ENCODE results near the gene CSAD.
"Not testable (repeated sequence)": the region's sequence is repeated elsewhere in the genome, so short reads cannot be mapped to it uniquely, and the experiment has no call there.

Gene CSAD

DNA sequence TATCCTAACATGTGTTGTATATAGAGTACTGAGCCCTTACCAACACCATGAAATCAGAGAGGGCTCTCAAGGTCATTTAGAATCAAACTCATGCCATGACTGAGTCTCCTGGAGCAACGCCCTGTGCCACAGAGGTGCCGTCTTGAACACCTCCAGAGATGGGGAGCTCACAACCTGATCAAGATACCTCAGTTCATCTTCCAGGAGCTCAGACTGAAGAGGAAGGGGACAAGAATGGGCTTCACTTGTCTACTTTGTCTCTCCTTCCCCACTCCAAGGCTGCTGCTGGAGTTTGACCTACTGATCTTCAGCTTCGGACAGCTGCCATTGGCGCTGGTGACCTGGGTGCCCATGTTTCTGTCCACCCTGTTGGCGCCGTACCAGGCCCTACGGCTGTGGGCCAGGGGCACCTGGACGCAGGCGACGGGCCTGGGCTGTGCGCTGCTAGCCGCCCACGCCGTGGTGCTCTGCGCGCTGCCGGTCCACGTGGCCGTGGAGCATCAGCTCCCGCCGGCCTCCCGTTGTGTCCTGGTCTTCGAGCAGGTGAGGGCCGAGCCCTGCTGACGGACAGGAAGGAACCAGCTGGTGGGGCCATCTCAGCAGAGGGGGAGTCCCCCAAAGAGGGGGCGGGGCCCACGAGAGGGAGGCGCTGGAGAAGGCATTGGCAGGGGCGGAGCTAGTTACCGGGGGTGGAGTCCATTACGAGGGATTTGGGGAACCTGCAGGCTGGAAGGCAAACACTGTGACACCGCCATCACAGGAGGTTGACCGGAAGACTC, 65.4 kb downstream of the CSAD start:
- H3K27me3 ChIP-seq (ENCODE audit: control insufficient read depth, insufficient read depth, low read length) = no peaks in the 10 kb centered on the region
- H3K9ac ChIP-seq (ENCODE audit: low read length) = no peak overlapping the region
- 0 out of 2 replicates have a peak, but pooled peaks cover 1% of the 10 kb centered on the region for H3K9me3 ChIP-seq (ENCODE audit: control insufficient read depth, insufficient read depth, low read depth, low read length)
- no peaks in the 10 kb centered on the region for H3K36me3 ChIP-seq (ENCODE audit: control insufficient read depth, insufficient read depth, low read length)
- H3K27ac ChIP-seq (ENCODE audit: low read depth, low read length) = no peak overlapping the region
- H3K4me3 ChIP-seq (ENCODE audit: low read depth, low read length) = no peak overlapping the region
- no peaks in the 10 kb centered on the region for H3K4me1 ChIP-seq (ENCODE audit: control insufficient read depth, insufficient read depth, low read length)

DNA sequence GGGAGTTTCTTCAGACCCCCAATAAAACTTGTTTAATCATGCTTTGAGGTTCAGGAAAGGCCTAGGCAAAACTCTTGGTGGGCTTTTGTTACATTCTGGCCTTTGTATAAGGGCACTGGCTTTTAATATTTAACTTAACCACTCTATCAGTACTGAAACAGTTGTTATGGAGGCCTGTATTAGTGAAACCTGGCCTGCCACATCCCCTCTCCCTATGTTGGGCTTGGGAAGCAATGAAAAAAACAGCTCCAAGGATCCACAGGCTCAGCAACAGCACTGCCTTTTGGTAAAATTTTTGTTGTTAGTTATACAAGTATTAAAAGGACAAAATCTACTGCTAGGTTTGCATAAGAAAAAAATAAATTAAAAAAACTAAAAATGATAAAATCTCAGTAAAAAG, 66.8 kb downstream of the CSAD start:
- Histone ChIP-seq H3K9me3 (ENCODE audit: control insufficient read depth, insufficient read depth, low read depth, low read length) (0 out of 2 replicates have a peak, but pooled peaks cover 3% of the 10 kb centered on the region), H3K27ac (ENCODE audit: low read depth, low read length) (no peak overlapping the region), H3K4me1 (ENCODE audit: control insufficient read depth, insufficient read depth, low read length) (no peaks in the 10 kb centered on the region), H3K9ac (ENCODE audit: low read length) (no peak overlapping the region), H3K36me3 (ENCODE audit: control insufficient read depth, insufficient read depth, low read length) (no peaks in the 10 kb centered on the region), H3K4me3 (ENCODE audit: low read depth, low read length) (no peak overlapping the region), H3K27me3 (ENCODE audit: control insufficient read depth, insufficient read depth, low read length) (no peaks in the 10 kb centered on the region)

DNA sequence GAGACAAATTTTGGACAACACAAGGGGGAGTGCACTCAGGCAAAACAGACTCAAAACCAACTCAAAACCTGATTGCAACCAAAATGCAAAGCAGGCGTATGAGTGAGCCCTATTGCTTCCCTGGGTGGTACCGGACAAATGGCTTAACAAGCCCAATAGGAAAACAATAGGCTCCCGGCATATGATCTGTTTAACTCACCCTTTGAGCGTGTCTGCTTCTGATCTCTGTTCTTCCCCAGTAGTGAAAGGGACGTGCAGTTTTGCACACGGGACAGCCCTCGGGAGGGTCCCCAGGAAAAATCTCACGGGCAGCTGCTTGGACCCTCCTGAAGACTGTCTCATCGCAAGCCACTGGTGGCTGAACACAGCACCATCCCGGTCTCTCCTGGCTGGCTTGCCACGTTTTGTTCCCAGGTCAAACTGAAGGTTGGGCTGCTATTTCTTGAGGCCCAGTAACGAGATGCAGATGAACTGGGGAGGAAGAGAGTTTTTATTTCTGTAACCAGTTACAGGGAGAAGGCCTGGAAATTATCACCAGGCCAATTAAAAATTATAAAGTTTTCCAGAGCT, 67.5 kb downstream of the CSAD start:
- H3K27me3 ChIP-seq (ENCODE audit: control insufficient read depth, insufficient read depth, low read length) = no peaks in the 10 kb centered on the region
- no peak overlapping the region for H3K27ac ChIP-seq (ENCODE audit: low read depth, low read length)
- H3K4me3 ChIP-seq (ENCODE audit: low read depth, low read length) = no peak overlapping the region
- no peaks in the 10 kb centered on the region for H3K36me3 ChIP-seq (ENCODE audit: control insufficient read depth, insufficient read depth, low read length)
- H3K9ac ChIP-seq (ENCODE audit: low read length) = no peak overlapping the region
- 0 out of 2 replicates have a peak, but pooled peaks cover 3% of the 10 kb centered on the region for H3K9me3 ChIP-seq (ENCODE audit: control insufficient read depth, insufficient read depth, low read depth, low read length)
- no peaks in the 10 kb centered on the region for H3K4me1 ChIP-seq (ENCODE audit: control insufficient read depth, insufficient read depth, low read length)

DNA sequence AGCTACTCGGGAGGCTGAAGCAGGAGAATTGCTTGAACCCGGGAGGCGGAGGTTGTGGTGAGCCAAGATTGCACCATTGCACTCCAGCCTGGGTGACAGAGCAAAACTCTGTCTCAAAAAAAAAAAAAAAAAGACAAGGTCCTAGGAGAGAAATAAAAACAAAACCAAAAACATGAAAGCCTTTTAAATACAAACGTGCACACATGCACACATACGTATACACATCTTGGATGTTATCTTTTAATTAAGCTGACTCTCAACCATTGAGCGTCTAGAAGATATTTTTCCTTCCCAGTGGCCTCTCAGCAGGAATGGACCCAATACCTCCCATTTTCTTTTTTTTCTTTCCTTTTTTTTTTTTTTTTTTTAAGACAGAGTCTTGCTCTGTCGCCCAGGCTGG, 68.3 kb downstream of the CSAD start:
- H3K27me3 ChIP-seq (ENCODE audit: control insufficient read depth, insufficient read depth, low read length); H3K36me3 ChIP-seq (ENCODE audit: control insufficient read depth, insufficient read depth, low read length); H3K4me3 ChIP-seq (ENCODE audit: low read depth, low read length); H3K4me1 ChIP-seq (ENCODE audit: control insufficient read depth, insufficient read depth, low read length); H3K27ac ChIP-seq (ENCODE audit: low read depth, low read length); H3K9me3 ChIP-seq (ENCODE audit: control insufficient read depth, insufficient read depth, low read depth, low read length); H3K9ac ChIP-seq (ENCODE audit: low read length): not testable (repeated sequence)
